ENCODE data around the gene FAM181A.

FAM181A gene

GRCh38 chr14:93952829-93953228 lies 25.7 kb downstream of the FAM181A start:
- no peak for DNase-seq

- no peak for DNase-seq
These were observed 26.1 kb downstream of the FAM181A start for GRCh38 chr14:93953263-93953662.

GRCh38 chr14:93953739-93954515 lies 26.8 kb downstream of the FAM181A start:
- DNase-seq, result no peak

- DNase-seq, result no peak
These were observed 27.3 kb downstream of the FAM181A start for GRCh38 chr14:93954516-93954830.

- DNase-seq, result peak; percentile 84
These were observed 28.0 kb downstream of the FAM181A start for GRCh38 chr14:93954900-93955849.

GRCh38 chr14:93955850-93956481 lies 28.8 kb downstream of the FAM181A start:
- no peak for DNase-seq

- no peak for DNase-seq
These were observed 29.6 kb downstream of the FAM181A start for GRCh38 chr14:93956514-93957332.

- DNase-seq, result no peak
These were observed 30.2 kb downstream of the FAM181A start for GRCh38 chr14:93957333-93957710.

- DNase-seq, result no peak
These were observed 30.8 kb downstream of the FAM181A start for GRCh38 chr14:93957751-93958566.

- DNase-seq, result no peak
These were observed 31.6 kb downstream of the FAM181A start for GRCh38 chr14:93958567-93959238.

GRCh38 chr14:93959239-93960107 lies 32.3 kb downstream of the FAM181A start:
- peak; percentile 99 for DNase-seq

- DNase-seq, result peak; percentile 62
These were observed 32.9 kb downstream of the FAM181A start for GRCh38 chr14:93960108-93960475.

- DNase-seq, result no peak
These were observed 33.8 kb downstream of the FAM181A start for GRCh38 chr14:93960774-93961438.

GRCh38 chr14:93961620-93962019 lies 34.5 kb downstream of the FAM181A start:
- DNase-seq, result no peak

- peak; percentile 89 for DNase-seq
These were observed 35.8 kb downstream of the FAM181A start for GRCh38 chr14:93962701-93963601.

GRCh38 chr14:93963692-93964091 lies 36.5 kb downstream of the FAM181A start:
- DNase-seq, result peak; percentile 51

- DNase-seq, result no peak
These were observed 37.1 kb downstream of the FAM181A start for GRCh38 chr14:93964281-93964680.

- DNase-seq, result no peak
These were observed 37.7 kb downstream of the FAM181A start for GRCh38 chr14:93964820-93965286.
